IMR-90 (cell line): ENCODE results near the gene ANKRD63. TPM values are rescaled to one million over a fixed set of nuclear protein-coding genes. Genes with fewer than 3 reads are reported as not detected.

Source experiments
- ATAC-seq: fragments of 200-7000 bp; cut with Tn5 transposase; 2 replicates; pipeline ENCODE4 v1.9.1; 2020; ENCODE audit warnings: low read depth, mild to moderate bottlenecking, moderate library complexity
- BruUV-seq: library from RNA; stranded (reverse); fragments of 400-500 nt; replicated peaks from 2 replicates; lab custom pipeline; 2021; lab: Mats Ljungman, UMichigan
- CTCF ChIA-PET: fragments of 300-600 bp; formaldehyde crosslinking; extraction: SDS; loops from one replicate; lab custom pipeline; 2021; ENCODE audit warnings: antibody characterized with exemption; lab: Yijun Ruan, JAX
- POLR2A ChIA-PET: fragments of 300-600 bp; sonication (Branson Sonifier 250); formaldehyde crosslinking; loops from one replicate; lab custom pipeline; 2022; ENCODE audit warnings: antibody characterized with exemption; ENCODE audit not compliant: unreplicated experiment; lab: Charles Lee
- DNase-seq: peaks from one replicate; pipeline ENCODE4 v3.0.0; 2013
- H2AFZ ChIP-seq: replicated peaks from 2 replicates; pipeline ENCODE3; 2013; ENCODE audit warnings: low read length, mild to moderate bottlenecking; ENCODE audit not compliant: poor library complexity
- H2AK5ac ChIP-seq: 2 replicates; pipeline ENCODE4 v1.6.1; 2013; ENCODE audit warnings: low read depth, low read length, inconsistent platforms
- H2AK9ac ChIP-seq: replicated peaks from 2 replicates; pipeline ENCODE3; 2013; ENCODE audit warnings: mild to moderate bottlenecking, low read depth, low read length, moderate library complexity; ENCODE audit not compliant: poor library complexity
- H2BK120ac ChIP-seq: 2 replicates; pipeline ENCODE4 v1.6.1; 2013; ENCODE audit warnings: low read depth, low read length, inconsistent platforms
- H2BK15ac ChIP-seq: 3 replicates; pipeline ENCODE4 v1.6.1; 2013; ENCODE audit warnings: low read depth, low read length, inconsistent platforms
- H2BK20ac ChIP-seq: 2 replicates; pipeline ENCODE4 v1.6.1; 2013; ENCODE audit warnings: low read depth, mild to moderate bottlenecking, inconsistent platforms, low read length, moderate library complexity
- H2BK5ac ChIP-seq: 2 replicates; pipeline ENCODE4 v1.6.1; 2013; ENCODE audit warnings: mild to moderate bottlenecking, low read depth, low read length, inconsistent platforms; ENCODE audit not compliant: poor library complexity, severe bottlenecking
- H3K14ac ChIP-seq: replicated peaks from 2 replicates; pipeline ENCODE4 v1.6.1; 2013; ENCODE audit warnings: low read depth, low read length, inconsistent platforms
- H3K18ac ChIP-seq: 2 replicates; pipeline ENCODE4 v1.6.1; 2013; ENCODE audit warnings: low read depth, low read length, control low read depth
- H3K23ac ChIP-seq: 2 replicates; pipeline ENCODE4 v1.6.1; 2013; ENCODE audit warnings: low read depth, low read length, inconsistent platforms
- H3K27ac ChIP-seq: 2 replicates; pipeline ENCODE4 v1.5.1; 2013; ENCODE audit warnings: mild to moderate bottlenecking, control low read depth, low read length; ENCODE audit not compliant: insufficient read depth
- H3K27me3 ChIP-seq: 2 replicates; pipeline ENCODE4 v1.6.1; 2013; ENCODE audit warnings: low read length; ENCODE audit not compliant: control insufficient read depth, insufficient read depth
- H3K36me3 ChIP-seq: 2 replicates; pipeline ENCODE4 v1.6.1; 2013; ENCODE audit warnings: low read length, mixed read lengths; ENCODE audit not compliant: control insufficient read depth, insufficient read depth
- H3K4ac ChIP-seq: 2 replicates; pipeline ENCODE4 v1.6.1; 2013; ENCODE audit warnings: low read depth, low read length, inconsistent platforms
- H3K4me1 ChIP-seq: 2 replicates; pipeline ENCODE4 v1.6.1; 2013; ENCODE audit warnings: low read length, mixed read lengths; ENCODE audit not compliant: control insufficient read depth, insufficient read depth
- H3K4me2 ChIP-seq: 2 replicates; pipeline ENCODE4 v1.6.1; 2013; ENCODE audit warnings: low read depth, mild to moderate bottlenecking, control low read depth, low read length, moderate library complexity
- H3K4me3 ChIP-seq: 2 replicates; pipeline ENCODE4 v1.5.1; 2013; ENCODE audit warnings: low read depth, mild to moderate bottlenecking, control low read depth, low read length, moderate library complexity; ENCODE audit not compliant: insufficient read depth
- H3K56ac ChIP-seq: 2 replicates; pipeline ENCODE4 v1.6.1; 2013; ENCODE audit warnings: low read length, inconsistent platforms; ENCODE audit not compliant: insufficient read depth; ENCODE audit errors: extremely low read depth
- H3K79me1 ChIP-seq, 2 experiments: 2 replicates each; pipeline ENCODE4 v1.6.1; 2013; ENCODE audit warnings: low read length in 2 of 2, inconsistent platforms in 1 of 2, low read depth in 1 of 2
- H3K9ac ChIP-seq: 2 replicates; pipeline ENCODE4 v1.6.1; 2013; ENCODE audit warnings: low read depth, low read length, control low read depth
- H3K9me1 ChIP-seq: 2 replicates; pipeline ENCODE4 v1.6.1; 2013; ENCODE audit warnings: low read length, inconsistent platforms; ENCODE audit not compliant: insufficient read depth
- H3K9me3 ChIP-seq: 2 replicates; pipeline ENCODE4 v1.6.1; 2013; ENCODE audit warnings: low read length; ENCODE audit not compliant: control insufficient read depth, insufficient read depth
- H4K20me1 ChIP-seq: 2 replicates; pipeline ENCODE4 v1.6.1; 2013; ENCODE audit warnings: low read length, inconsistent platforms; ENCODE audit not compliant: insufficient read depth
- H4K5ac ChIP-seq: 2 replicates; pipeline ENCODE4 v1.6.1; 2013; ENCODE audit warnings: mild to moderate bottlenecking, low read depth, low read length, control low read depth
- H4K8ac ChIP-seq, 2 experiments: 2 replicates each; pipeline ENCODE4 v1.6.1; 2013; ENCODE audit warnings: low read depth in 2 of 2, low read length in 2 of 2, control low read depth in 1 of 2, inconsistent platforms in 1 of 2
- H4K91ac ChIP-seq: 2 replicates; pipeline ENCODE4 v1.6.1; 2013; ENCODE audit warnings: low read depth, low read length, inconsistent platforms; ENCODE audit not compliant: insufficient read depth
- FOS ChIP-seq: fragments of 150-350 bp; IDR thresholded peaks from 2 replicates; pipeline ENCODE4 v1.6.1; 2016; ENCODE audit warnings: low read depth, low read length
- MAZ ChIP-seq: IDR thresholded peaks from 2 replicates; pipeline ENCODE4 v1.6.1; 2012; ENCODE audit warnings: low read depth, mild to moderate bottlenecking, low read length, improper control_type of control experiment, moderate library complexity, borderline replicate concordance
- NFE2L2 ChIP-seq: fragments of 150-350 bp; IDR thresholded peaks from 2 replicates; pipeline ENCODE4 v1.6.1; 2016; ENCODE audit warnings: low read depth, mild to moderate bottlenecking, low read length
- RCOR1 ChIP-seq: IDR thresholded peaks from 2 replicates; pipeline ENCODE4 v1.6.1; 2012; ENCODE audit warnings: mild to moderate bottlenecking, low read length, improper control_type of control experiment; ENCODE audit not compliant: insufficient replicate concordance
- RFX5 ChIP-seq: IDR thresholded peaks from 2 replicates; pipeline ENCODE4 v1.8.0; 2012; ENCODE audit warnings: low read depth, mild to moderate bottlenecking, low read length, moderate library complexity
- WGBS, 2 experiments: methylation state at CpG; one replicate each; pipeline versions ENCODE4 v1.1.5 to v1.1.7; 2013; ENCODE audit warnings: missing lambda C conversion rate in 2 of 2; ENCODE audit not compliant: insufficient read length in 1 of 2; ENCODE audit errors: extremely low coverage in 2 of 2; 5-methylcytosine and 5-hydroxymethylcytosine counted together
- dilution Hi-C: fragments of 300-500 bp; cut with HindIII; formaldehyde crosslinking; loops from one replicate; pipeline ENCODE4 v1.14.3; 2018; ENCODE audit warnings: low sequenced_read_pairs; ENCODE audit not compliant: unreplicated experiment
- in situ Hi-C: fragments of 300-500 bp; cut with MboI; formaldehyde crosslinking; loops from 3 replicates; pipeline ENCODE4 v1.14.3; 2019; ENCODE audit warnings: low sequenced_read_pairs, inconsistent platforms, mixed read lengths
- intact Hi-C: fragments of 100-400 bp; cut with micrococcal nuclease; formaldehyde crosslinking; loops from 2 replicates; pipeline ENCODE4 v1.10.0; 2022
- polyA plus RNA-seq, 3 experiments: library from polyadenylated mRNA; depleted of rRNA; stranded (reverse); fragments of >200 nt; gene quantifications; 2 replicates each; pipeline ENCODE4 v1.2.3, GENCODE V29; 2012; ENCODE audit warnings: low replicate concordance in 1 of 3
- total RNA-seq: library from RNA; depleted of rRNA; stranded (reverse); fragments of >200 nt; gene quantifications from 2 replicates; pipeline ENCODE4 v1.2.3, GENCODE V29; 2012
- TF ChIP-seq, protein P1 (sequence below): fragments of 150-350 bp; IDR thresholded peaks from 2 replicates; pipeline ENCODE4 v1.6.1; 2016; ENCODE audit warnings: low read depth, mild to moderate bottlenecking, low read length, moderate library complexity, borderline replicate concordance

The ANKRD63 gene
- total and polyA plus RNA-seq, 2 of the 4 experiments (the other 2 are of a cell fraction) = not detected

DNA sequence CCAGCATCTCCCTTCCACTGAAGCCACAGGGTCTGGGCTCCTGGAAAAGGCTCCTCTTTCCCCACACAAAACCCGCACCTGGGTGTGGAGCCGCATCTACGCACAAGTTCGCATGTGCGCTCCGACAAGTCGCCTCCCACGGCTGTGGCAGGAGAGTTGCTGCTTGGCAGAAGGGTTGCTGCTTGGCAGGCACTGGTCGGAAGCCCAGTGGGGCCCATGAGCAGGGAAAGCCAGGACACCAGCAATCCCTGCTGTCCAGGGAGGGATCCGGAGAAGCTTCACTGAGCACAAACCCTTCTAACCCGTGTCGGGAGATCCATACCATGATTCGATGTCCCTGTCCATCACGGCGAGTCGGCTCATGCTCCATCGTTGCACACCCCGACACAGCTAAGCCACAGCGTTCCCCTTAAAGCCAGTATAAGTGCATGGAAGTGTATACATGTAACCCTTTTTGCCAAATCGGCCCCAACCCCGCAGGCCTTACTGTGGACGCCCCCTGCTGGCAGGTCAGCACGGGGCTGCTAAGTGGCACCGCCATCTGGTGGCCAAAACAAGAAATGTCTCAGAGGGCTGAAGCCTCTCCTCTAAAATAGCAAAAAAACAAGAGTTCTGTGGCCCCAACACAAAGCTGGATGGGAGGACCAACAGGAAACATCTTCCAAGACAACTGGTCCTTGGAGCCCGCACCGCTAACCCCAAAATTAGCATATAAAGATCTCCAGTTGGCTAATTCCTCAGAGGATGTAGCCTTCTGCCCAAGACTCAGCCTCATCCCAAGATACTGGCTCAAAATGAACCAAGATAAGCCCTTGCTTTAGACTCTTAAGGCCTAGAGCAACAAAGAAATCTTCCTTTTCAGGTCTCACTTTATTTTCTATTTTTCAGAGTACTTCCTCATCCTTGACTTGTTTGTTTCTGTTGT lies 8.3 kb downstream of the ANKRD63 start (continued):
- no peak for TF ChIP-seq RCOR1
- no peak for TF ChIP-seq FOS
- no peak for TF ChIP-seq NFE2L2

DNA sequence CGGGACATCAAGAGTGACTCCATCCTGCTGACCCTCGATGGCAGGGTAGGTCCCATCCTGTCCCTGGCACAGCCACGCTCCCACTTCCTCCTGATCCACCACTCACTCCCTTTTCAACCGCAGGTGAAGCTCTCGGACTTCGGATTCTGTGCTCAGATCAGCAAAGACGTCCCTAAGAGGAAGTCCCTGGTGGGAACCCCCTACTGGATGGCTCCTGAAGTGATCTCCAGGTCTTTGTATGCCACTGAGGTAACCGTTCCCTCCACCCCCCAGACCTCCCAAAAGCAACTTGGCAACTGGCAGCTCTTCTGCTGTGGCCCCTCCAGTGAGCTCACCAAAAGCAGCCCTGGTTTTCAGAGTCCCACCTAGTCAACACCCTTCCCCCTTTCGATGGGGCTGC lies 9.4 kb downstream of the ANKRD63 start:
- Histone ChIP-seq H2BK120ac (no peak overlapping the region), H3K36me3 (no peaks in the 10 kb centered on the region), H2AK5ac (peak overlapping the region; percentile 52; the same call in 1 of the 2 replicates), H3K4ac (no peak overlapping the region; the same call in 1 of the 2 replicates), H3K9me1 (no peaks in the 10 kb centered on the region), H3K18ac (no peak overlapping the region), H2BK15ac (no peak overlapping the region), H2AK9ac (no peak overlapping the region), H3K4me3 (no peak overlapping the region), H3K27me3 (peaks cover 13% of the 10 kb centered on the region), H3K9ac (no peak overlapping the region), H2BK5ac (no peak overlapping the region), H4K5ac (no peak overlapping the region), H3K4me2 (no peak overlapping the region), H2AFZ (no peak overlapping the region), H4K8ac (no peak overlapping the region), H3K27ac (no peak overlapping the region), H4K91ac (no peak overlapping the region), H3K14ac (no peak overlapping the region), H3K79me1 (no peaks in the 10 kb centered on the region), H4K20me1 (no peaks in the 10 kb centered on the region), H3K9me3 (no peaks in the 10 kb centered on the region), H3K4me1 (no peaks in the 10 kb centered on the region), H3K23ac (no peak overlapping the region), H2BK20ac (no peak overlapping the region), H3K56ac (no peak overlapping the region)
- no peak for TF ChIP-seq MAZ
- TF ChIP-seq RFX5 = no peak
- TF ChIP-seq, protein P1, sequence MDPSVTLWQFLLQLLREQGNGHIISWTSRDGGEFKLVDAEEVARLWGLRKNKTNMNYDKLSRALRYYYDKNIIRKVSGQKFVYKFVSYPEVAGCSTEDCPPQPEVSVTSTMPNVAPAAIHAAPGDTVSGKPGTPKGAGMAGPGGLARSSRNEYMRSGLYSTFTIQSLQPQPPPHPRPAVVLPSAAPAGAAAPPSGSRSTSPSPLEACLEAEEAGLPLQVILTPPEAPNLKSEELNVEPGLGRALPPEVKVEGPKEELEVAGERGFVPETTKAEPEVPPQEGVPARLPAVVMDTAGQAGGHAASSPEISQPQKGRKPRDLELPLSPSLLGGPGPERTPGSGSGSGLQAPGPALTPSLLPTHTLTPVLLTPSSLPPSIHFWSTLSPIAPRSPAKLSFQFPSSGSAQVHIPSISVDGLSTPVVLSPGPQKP = no peak
- BruUV-seq = no TSS peak
- CTCF ChIA-PET = interaction anchor here (0.6 to 6.0 kb wide), 8 partner anchors 34 to 228 kb away, joined by 3 to 81 read pairs (median 5); partner anchors contain the start of gene PLCB2
- WGBS, 2 experiments = no CpG with 5 or more reads among the region's 9 CpGs
- in situ Hi-C loops = loop anchor here (5.0 kb wide), 2 partner anchors 56 to 226 kb away; no protein-coding TSS in a partner anchor
- DNase-seq (no peak), ATAC-seq (no peak)
- POLR2A ChIA-PET = no interaction called here
- intact Hi-C loops = loop anchor here (5.0 kb wide), 1 partner anchor 166 kb away; the partner anchor contains the start of gene BMF
- dilution Hi-C loops = no loop called here
